C4-2B (cell line): ENCODE data around the gene TTN.

ENCODE experiments used
- H3K27ac ChIP-seq: fragments of 450-650 bp; 2 replicates; pipeline ENCODE4 v1.5.1; 2017
- ZFX ChIP-seq: fragments of 450-650 bp; IDR thresholded peaks from 2 replicates; pipeline ENCODE4 v1.6.1; 2017
- TF ChIP-seq, protein P1 (sequence below): fragments of 450-650 bp; conservative IDR thresholded peaks from 2 replicates; pipeline ENCODE4 v1.5.1; 2017; ENCODE audit warnings: mild to moderate bottlenecking

TTN gene

DNA sequence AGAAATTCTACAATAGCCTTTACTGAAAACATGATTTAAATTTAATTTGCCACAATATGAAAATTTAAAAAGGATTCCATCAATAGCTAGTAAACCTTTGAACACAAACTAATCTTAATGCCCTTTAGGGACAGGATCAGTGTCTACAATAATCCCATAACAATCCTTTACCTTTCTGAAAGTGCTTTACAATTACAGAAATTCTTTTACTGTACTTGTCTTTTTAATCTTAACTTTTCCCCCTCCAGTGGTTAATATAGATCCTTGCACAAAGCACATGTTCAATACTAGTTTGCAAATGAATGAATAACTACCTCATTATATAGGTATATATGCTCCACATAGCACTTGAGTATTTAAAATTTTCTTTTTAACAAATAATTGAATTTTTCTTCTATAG lies 204.3 kb downstream of the TTN start:
- no peak overlapping the region for H3K27ac ChIP-seq
- TF ChIP-seq, protein P1, sequence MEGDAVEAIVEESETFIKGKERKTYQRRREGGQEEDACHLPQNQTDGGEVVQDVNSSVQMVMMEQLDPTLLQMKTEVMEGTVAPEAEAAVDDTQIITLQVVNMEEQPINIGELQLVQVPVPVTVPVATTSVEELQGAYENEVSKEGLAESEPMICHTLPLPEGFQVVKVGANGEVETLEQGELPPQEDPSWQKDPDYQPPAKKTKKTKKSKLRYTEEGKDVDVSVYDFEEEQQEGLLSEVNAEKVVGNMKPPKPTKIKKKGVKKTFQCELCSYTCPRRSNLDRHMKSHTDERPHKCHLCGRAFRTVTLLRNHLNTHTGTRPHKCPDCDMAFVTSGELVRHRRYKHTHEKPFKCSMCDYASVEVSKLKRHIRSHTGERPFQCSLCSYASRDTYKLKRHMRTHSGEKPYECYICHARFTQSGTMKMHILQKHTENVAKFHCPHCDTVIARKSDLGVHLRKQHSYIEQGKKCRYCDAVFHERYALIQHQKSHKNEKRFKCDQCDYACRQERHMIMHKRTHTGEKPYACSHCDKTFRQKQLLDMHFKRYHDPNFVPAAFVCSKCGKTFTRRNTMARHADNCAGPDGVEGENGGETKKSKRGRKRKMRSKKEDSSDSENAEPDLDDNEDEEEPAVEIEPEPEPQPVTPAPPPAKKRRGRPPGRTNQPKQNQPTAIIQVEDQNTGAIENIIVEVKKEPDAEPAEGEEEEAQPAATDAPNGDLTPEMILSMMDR = no peak

DNA sequence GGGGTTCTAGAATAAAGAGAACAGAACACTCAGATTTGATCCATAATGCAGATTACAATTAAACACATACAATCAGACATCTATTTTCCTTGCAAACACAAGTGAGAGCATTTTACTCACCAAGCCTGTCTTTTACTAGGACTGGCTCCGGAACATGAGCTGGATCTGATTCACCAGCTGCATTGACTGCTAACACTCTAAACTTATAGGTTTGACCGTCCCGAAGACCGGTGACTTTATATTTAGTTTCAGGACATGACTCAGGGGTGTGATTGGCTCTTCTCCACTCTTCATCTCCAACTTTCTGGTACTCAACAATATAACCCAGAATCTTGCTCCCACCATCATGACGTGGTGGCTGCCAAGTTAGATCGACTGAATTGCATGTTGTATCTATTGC lies 214.6 kb downstream of the TTN start:
- no peak for TF ChIP-seq ZFX
- TF ChIP-seq, protein P1 = no peak
- no peak overlapping the region for H3K27ac ChIP-seq

DNA sequence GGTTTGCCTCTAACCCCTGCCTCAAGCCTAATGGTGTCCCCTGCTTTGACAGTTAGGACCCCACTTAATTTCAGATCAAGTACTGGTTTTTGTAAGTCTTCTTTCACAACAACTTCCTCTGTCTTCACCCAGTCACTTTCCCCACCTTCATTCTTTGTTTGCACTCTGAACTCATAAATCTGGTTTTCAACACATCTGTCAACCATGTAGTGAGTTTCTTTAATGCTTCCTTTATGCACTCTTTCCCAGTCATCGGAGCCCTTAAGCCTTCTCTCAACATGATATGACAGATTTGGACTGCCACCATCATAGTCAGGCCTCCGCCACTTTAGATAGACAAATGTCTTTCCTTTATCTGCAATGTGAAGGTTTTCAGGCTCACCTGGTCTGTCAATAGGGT lies 217.9 kb downstream of the TTN start:
- TF ChIP-seq, protein P1 = no peak
- no peak for TF ChIP-seq ZFX
- H3K27ac ChIP-seq = no peak overlapping the region

DNA sequence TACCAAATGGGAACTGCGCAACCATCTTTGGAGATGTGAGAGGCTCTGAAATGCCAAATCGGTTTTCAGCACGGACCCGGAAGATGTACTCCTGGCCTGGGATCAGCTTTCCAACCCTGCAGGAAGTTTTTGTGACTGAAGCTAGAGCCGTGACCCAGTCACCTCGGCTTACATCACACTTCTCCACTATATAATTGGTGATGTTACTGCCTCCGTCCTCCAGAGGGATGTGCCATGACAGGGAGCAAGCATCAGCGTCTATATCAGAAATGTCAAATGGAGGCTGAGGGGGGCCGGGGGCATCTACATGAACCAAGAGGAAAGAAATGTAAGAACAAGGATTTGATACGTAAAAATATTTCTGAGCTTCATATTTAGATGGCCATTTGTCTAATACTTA lies 222.6 kb downstream of the TTN start:
- TF ChIP-seq, protein P1 = no peak
- TF ChIP-seq ZFX = no peak
- no peak overlapping the region for H3K27ac ChIP-seq

DNA sequence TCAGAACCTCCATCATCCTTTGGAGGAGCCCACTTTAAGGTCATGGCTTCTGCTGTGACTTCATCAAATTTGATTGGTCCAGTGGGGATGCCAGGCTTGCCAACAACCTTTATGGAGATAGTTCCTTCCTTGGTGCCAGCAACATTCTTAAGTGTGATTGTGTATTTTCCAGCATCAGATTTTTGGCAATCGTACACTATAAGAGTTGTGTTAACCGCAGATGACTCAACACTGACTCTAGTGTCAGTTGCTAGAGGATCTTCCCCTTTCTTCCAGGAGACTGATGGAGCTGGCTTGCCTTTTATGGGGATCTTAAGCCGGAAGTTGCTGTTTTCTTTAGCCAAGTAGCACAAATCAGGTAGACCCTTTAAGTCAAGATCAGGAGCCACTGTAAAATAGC lies 228.2 kb downstream of the TTN start:
- H3K27ac ChIP-seq = no peak overlapping the region
- no peak for TF ChIP-seq ZFX
- TF ChIP-seq, protein P1 = no peak

DNA sequence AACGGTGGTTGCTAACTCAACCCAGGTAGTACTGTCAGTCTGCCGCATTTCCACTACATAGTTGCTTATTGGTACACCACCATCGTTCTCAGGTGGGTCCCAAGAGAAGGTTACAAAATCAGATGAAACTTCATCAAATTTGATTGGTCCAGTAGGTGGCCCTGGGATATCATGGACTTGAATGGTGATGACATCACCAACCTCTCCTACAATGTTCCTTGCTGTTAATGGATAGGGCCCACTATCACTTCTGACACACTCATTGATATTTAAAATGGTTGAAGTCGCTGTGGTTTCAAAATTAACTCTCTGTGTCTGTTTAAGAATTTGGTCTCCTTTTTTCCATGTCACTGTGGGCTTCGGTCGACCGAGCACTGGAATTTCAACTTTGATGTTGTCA lies 232.4 kb downstream of the TTN start:
- TF ChIP-seq, protein P1 = no peak
- TF ChIP-seq ZFX = no peak

DNA sequence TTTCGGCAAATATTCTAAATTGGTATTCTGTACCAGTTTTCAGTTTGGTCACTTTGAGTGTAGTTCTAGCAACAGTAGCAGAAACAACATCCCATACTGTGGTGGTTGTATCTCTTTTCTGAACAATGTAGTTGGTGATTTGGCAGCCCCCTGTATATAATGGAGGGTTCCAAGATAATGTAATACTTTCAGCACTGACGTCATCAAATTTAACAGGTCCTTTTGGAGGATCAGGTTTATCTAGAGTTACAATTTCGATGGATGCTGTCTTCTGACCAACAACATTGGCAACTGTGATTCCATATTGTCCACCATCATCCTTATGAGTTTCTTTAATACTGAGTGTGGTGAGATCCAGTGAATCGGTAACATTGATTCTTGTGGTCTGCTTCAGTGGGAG lies 239.0 kb downstream of the TTN start:
- no peak overlapping the region for H3K27ac ChIP-seq
- TF ChIP-seq, protein P1 = no peak
- TF ChIP-seq ZFX = no peak

More for the DNA sequence above, 232.4 kb downstream of the TTN start:
- H3K27ac ChIP-seq = no peak overlapping the region
